ENCODE measurements around the gene BTD.

DNA sequence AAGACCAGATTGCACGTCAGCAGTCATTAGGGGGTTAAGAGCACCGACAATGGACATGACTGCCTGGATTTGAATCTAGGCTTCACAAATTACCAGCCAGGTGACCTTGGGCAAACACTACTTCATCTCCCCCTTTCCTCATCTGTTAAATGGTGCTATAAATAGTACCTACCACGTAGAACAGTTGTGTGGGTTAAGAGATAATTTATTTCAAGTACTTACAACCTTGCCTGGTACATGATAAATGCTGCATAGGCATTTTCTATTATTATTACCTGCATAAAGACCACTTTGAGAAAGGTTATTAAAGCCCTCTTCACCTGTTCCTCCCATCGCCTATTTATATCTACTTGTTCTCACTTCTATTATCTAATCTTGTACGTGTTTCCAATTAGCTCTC lies 64.7 kb downstream of the BTD start:
- TF ChIP-seq, protein P1, sequence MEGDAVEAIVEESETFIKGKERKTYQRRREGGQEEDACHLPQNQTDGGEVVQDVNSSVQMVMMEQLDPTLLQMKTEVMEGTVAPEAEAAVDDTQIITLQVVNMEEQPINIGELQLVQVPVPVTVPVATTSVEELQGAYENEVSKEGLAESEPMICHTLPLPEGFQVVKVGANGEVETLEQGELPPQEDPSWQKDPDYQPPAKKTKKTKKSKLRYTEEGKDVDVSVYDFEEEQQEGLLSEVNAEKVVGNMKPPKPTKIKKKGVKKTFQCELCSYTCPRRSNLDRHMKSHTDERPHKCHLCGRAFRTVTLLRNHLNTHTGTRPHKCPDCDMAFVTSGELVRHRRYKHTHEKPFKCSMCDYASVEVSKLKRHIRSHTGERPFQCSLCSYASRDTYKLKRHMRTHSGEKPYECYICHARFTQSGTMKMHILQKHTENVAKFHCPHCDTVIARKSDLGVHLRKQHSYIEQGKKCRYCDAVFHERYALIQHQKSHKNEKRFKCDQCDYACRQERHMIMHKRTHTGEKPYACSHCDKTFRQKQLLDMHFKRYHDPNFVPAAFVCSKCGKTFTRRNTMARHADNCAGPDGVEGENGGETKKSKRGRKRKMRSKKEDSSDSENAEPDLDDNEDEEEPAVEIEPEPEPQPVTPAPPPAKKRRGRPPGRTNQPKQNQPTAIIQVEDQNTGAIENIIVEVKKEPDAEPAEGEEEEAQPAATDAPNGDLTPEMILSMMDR (conservative IDR thresholded peaks at IDR 0.05; ENCODE audit: low read depth in 2 of 2): no peak
- TF ChIP-seq EZH2 (IDR thresholded peaks at IDR 0.05; ENCODE audit: low read depth, unreplicated experiment): no peak
- TF ChIP-seq, protein P2, sequence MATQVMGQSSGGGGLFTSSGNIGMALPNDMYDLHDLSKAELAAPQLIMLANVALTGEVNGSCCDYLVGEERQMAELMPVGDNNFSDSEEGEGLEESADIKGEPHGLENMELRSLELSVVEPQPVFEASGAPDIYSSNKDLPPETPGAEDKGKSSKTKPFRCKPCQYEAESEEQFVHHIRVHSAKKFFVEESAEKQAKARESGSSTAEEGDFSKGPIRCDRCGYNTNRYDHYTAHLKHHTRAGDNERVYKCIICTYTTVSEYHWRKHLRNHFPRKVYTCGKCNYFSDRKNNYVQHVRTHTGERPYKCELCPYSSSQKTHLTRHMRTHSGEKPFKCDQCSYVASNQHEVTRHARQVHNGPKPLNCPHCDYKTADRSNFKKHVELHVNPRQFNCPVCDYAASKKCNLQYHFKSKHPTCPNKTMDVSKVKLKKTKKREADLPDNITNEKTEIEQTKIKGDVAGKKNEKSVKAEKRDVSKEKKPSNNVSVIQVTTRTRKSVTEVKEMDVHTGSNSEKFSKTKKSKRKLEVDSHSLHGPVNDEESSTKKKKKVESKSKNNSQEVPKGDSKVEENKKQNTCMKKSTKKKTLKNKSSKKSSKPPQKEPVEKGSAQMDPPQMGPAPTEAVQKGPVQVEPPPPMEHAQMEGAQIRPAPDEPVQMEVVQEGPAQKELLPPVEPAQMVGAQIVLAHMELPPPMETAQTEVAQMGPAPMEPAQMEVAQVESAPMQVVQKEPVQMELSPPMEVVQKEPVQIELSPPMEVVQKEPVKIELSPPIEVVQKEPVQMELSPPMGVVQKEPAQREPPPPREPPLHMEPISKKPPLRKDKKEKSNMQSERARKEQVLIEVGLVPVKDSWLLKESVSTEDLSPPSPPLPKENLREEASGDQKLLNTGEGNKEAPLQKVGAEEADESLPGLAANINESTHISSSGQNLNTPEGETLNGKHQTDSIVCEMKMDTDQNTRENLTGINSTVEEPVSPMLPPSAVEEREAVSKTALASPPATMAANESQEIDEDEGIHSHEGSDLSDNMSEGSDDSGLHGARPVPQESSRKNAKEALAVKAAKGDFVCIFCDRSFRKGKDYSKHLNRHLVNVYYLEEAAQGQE (IDR thresholded peaks at IDR 0.05; ENCODE audit: unreplicated experiment): no peak
- TF ChIP-seq POLR2AphosphoS5 (IDR thresholded peaks at IDR 0.05; ENCODE audit: low read depth): no peak
- no peak for TF ChIP-seq JUNB (IDR thresholded peaks at IDR 0.05; ENCODE audit: unreplicated experiment)
- TF ChIP-seq CREB1 (CRISPR knock-in tag; IDR thresholded peaks at IDR 0.05; ENCODE audit: low read depth): no peak
